Heart left ventricle (tissue), 16 donors: ENCODE measurements around the gene CD22. TPM values are rescaled to one million over a fixed set of nuclear protein-coding genes. Genes with fewer than 3 reads are reported as not detected.

Source experiments
- ATAC-seq, 4 donors: fragments of 200-7000 bp; cut with Tn5 transposase; one replicate each; pipeline ENCODE4 v1.9.1; 2020 to 2022; ENCODE audit warnings: moderate library complexity in 4 of 4, mild to moderate bottlenecking in 3 of 4, moderate number of reproducible peaks in 1 of 4
- DNase-seq, 5 donors: peaks; one replicate each; pipeline ENCODE4 v3.0.0-alpha.2; 2020
- H3K27ac ChIP-seq, 12 donors: fragments of 200-600 bp; sonication (generic) in 4 of 12; one replicate each; pipeline versions ENCODE4 v1.5.0 to v1.8.0; 2016 to 2022; ENCODE audit warnings: mild to moderate bottlenecking in 2 of 12
- H3K27me3 ChIP-seq, 9 donors: fragments of 200-600 bp; sonication (generic) in 2 of 9; one replicate each; pipeline versions ENCODE4 v1.5.1 to v1.8.0; 2016 to 2022; ENCODE audit warnings: mild to moderate bottlenecking in 3 of 9
- H3K36me3 ChIP-seq, 9 donors: fragments of 200-600 bp; sonication (generic) in 2 of 9; one replicate each; pipeline versions ENCODE4 v1.5.0 to v1.8.0; 2018 to 2022; ENCODE audit warnings: mild to moderate bottlenecking in 2 of 9
- H3K4me1 ChIP-seq, 12 donors: fragments of 200-600 bp; sonication (generic) in 4 of 12; one replicate each; pipeline versions ENCODE4 v1.5.0 to v1.8.0; 2016 to 2022; ENCODE audit warnings: mild to moderate bottlenecking in 3 of 12
- H3K4me3 ChIP-seq, 12 donors: fragments of 200-600 bp; sonication (generic) in 4 of 12; one replicate each; pipeline versions ENCODE4 v1.5.0 to v1.8.0; 2017 to 2022; ENCODE audit warnings: mild to moderate bottlenecking in 9 of 12, moderate library complexity in 4 of 12
- H3K9me3 ChIP-seq, 12 donors: fragments of 200-600 bp; sonication (generic) in 4 of 12; one replicate each; pipeline versions ENCODE4 v1.5.0 to v1.8.0; 2016 to 2022; ENCODE audit warnings: mild to moderate bottlenecking in 1 of 12
- CTCF ChIP-seq, 12 donors: fragments of 200-600 bp; sonication (generic) in 4 of 12; IDR thresholded peaks; one replicate each; pipeline versions ENCODE4 v1.5.0 to v1.8.0; 2018 to 2022; ENCODE audit warnings: antibody characterized with exemption in 12 of 12, mild to moderate bottlenecking in 5 of 12
- POLR2A ChIP-seq, 2 donors: fragments of 450-650 bp; IDR thresholded peaks; one replicate each; pipeline ENCODE4 v1.6.1; 2017; ENCODE audit warnings: antibody characterized with exemption in 2 of 2, mild to moderate bottlenecking in 2 of 2, moderate library complexity in 2 of 2
- WGBS, 4 donors: extraction: QIAGEN DNeasy Blood & Tissue Kit in 2 of 4; methylation state at CpG; one replicate each; pipeline versions ENCODE4 v1.1.5 to v1.1.7; 2013 to 2018; 5-methylcytosine and 5-hydroxymethylcytosine counted together
- intact Hi-C, 10 donors: fragments of 100-400 bp; cut with DNase I; formaldehyde crosslinking; loops; one replicate each; pipeline versions ENCODE4 v1.11.1 to v1.14.2; 2022
- polyA plus RNA-seq, 2 donors: library from polyadenylated mRNA; stranded (reverse); fragments of 200-250 nt; gene quantifications; one replicate each; pipeline ENCODE4 v1.2.3, GENCODE V29; 2013
- total RNA-seq, 9 donors: library from RNA; depleted of rRNA in 2 of 9; stranded (reverse); fragments of >200 nt in 2 of 9; fragmentation: NEBNext Ultra II Directional in 3 of 9; extraction: Animal tissue kit (Norgen Biotek cat#: 25700) in 3 of 9; gene quantifications; one replicate each; pipeline versions ENCODE4 v1.1.0 to v1.2.4, GENCODE V29; 2016 to 2023
- donor health status: ischemic (EF 13 %, LVEDD 7.1; RV severe dilation, severe dysfunction).
- donor health status: healthy with polysubstance abuse.
- donor health status: DM: no; HTN: yes; CAD: no.
- donor health status: DM: no; HTN: no; CAD: no.
- donor health status: ischemic (EF 25% LVEDD 6.9; RV normal size, moderate dysfunction).
- donor health status: ischemic (EF 25% LVEDD 5.7; RV mildly dilated, moderate dysfunction).
- donor health status: healthy.
- donor health status: DM: yes; HTN: yes; CAD: no.
- donor health status: ischemic (EF 35%, LVEDD 5.7; RV mildly dilated, moderate dysfunction).
- donor health status: nonischemic (EF 11% LVEDD 7.7; RV severe dilation, severe dysfunction).
- donor health status: DM: yes; HTN: yes; CAD: no.
- donor health status: PGD.
- donor health status: ischemic (EF 29% LVEDD 5.4; RV normal size, mild dysfunction).
- donor health status: nonischemic (EF 23%, LVEDD 6.1; RV moderate dilation, normal function).

CD22 gene
- total and polyA plus RNA-seq, 11 donors: 0.11 to 3.3 (median 1.0) TPM; not detected in 2

GRCh38 chr19:35344511-35345031 is 15.6 kb downstream of the CD22 start:
- Histone ChIP-seq H3K4me1 (peaks cover 0 to 26% (median 0%) of the 10 kb centered on the region in 12 donors), H3K27me3 (peaks cover 0 to 9% (median 0%) of the 10 kb centered on the region in 9 donors), H3K27ac (no peak overlapping the region), H3K4me3 (no peak overlapping the region), H3K36me3 (no peaks in the 10 kb centered on the region), H3K9me3 (no peaks in the 10 kb centered on the region)
- no peak for ATAC-seq
- WGBS, 4 donors: 76 to 85% (median 83%) methylated on average over 13 to 17 of the region's 17 CpGs
- TF ChIP-seq POLR2A (IDR thresholded peaks at IDR 0.05) (no peak), CTCF (IDR thresholded peaks at IDR 0.05) (no peak)
- peak in 1 of 5 donors; percentile 33 for DNase-seq
- intact Hi-C loops: no loop called here

- WGBS, 4 donors: 70 to 78% (median 73%) methylated on average over 10 to 11 of the region's 11 CpGs
- Histone ChIP-seq H3K27me3 (peaks cover 0 to 9% (median 0%) of the 10 kb centered on the region in 9 donors), H3K4me3 (no peak overlapping the region), H3K4me1 (peaks cover 0 to 26% (median 0%) of the 10 kb centered on the region in 12 donors), H3K9me3 (no peaks in the 10 kb centered on the region), H3K27ac (no peak overlapping the region), H3K36me3 (no peaks in the 10 kb centered on the region)
- DNase-seq (no peak), ATAC-seq (no peak)
- TF ChIP-seq CTCF (IDR thresholded peaks at IDR 0.05) (no peak), POLR2A (IDR thresholded peaks at IDR 0.05) (no peak)
- intact Hi-C loops: no loop called here
These were observed 16.7 kb downstream of the CD22 start for GRCh38 chr19:35345671-35346111.

- ATAC-seq: peak in 1 of 4 donors; percentile 51
- 63 to 76% (median 72%) methylated on average over 28 of the region's 28 CpGs for WGBS, 4 donors
These were observed 17.4 kb downstream of the CD22 start for GRCh38 chr19:35346193-35347052.

More at GRCh38 chr19:35346193-35347052, 17.4 kb downstream of the CD22 start:
- intact Hi-C loops: no loop called here
- no peaks in the 10 kb centered on the region for H3K9me3 ChIP-seq
- TF ChIP-seq POLR2A (IDR thresholded peaks at IDR 0.05) (no peak), CTCF (IDR thresholded peaks at IDR 0.05) (no peak)
- H3K36me3 ChIP-seq: no peaks in the 10 kb centered on the region
- H3K27me3 ChIP-seq: peaks cover 0 to 9% (median 0%) of the 10 kb centered on the region in 9 donors
- DNase-seq: peak in 1 of 5 donors; percentile 58
- peaks cover 0 to 26% (median 0%) of the 10 kb centered on the region in 12 donors for H3K4me1 ChIP-seq
- peak overlapping the region in 1 of 12 donors; percentile 84 for H3K27ac ChIP-seq
- no peak overlapping the region for H3K4me3 ChIP-seq
